GM12892 (cell line): ENCODE data around the gene LYAR. TPM values are rescaled to one million over a fixed set of nuclear protein-coding genes. Genes with fewer than 3 reads are reported as not detected.
A peak's percentile ranks its signal among the peaks of the same experiment; 100 is the strongest.

Experiments used
- DNase-seq: peaks from one replicate; pipeline ENCODE4 v3.0.0; 2011; ENCODE audit not compliant: insufficient read length
- FAIRE-seq: peaks from 2 replicates; lab custom pipeline; 2011; peaks lifted over from hg19 to GRCh38; lab: Jason Lieb, UNC
- POLR2A ChIP-seq: IDR thresholded peaks from 2 replicates; pipeline ENCODE4 v1.6.1; 2011; ENCODE audit warnings: low read depth, low read length, control low read depth
- POLR2AphosphoS5 ChIP-seq: IDR thresholded peaks from 2 replicates; pipeline ENCODE4 v1.6.1; 2011; ENCODE audit warnings: low read depth, low read length, control low read depth
- TAF1 ChIP-seq: IDR thresholded peaks from 2 replicates; pipeline ENCODE4 v1.6.1; 2011; ENCODE audit warnings: low read depth, mild to moderate bottlenecking, control low read depth, low read length, borderline replicate concordance
- polyA plus RNA-seq: library from polyadenylated mRNA; unstranded; fragments of >200 nt; gene quantifications from one replicate; pipeline ENCODE4 v1.2.1, GENCODE V29; 2012; ENCODE audit warnings: missing spikeins, inconsistent platforms; ENCODE audit not compliant: missing spikeins

LYAR gene
- 45.0 TPM for polyA plus RNA-seq

GRCh38 chr4:4289941-4290850 is at the start of gene LYAR, which contains the start of gene ZBTB49:
Gene LYAR (minus strand): TSS chr4:4290154. CDS start chr4:4283742, 6,412 bp downstream.
Gene ZBTB49 (plus strand): TSS chr4:4290251. CDS start chr4:4299946, 9,695 bp downstream.
- TF ChIP-seq TAF1 (peak; percentile 72), POLR2A (peak; percentile 91; the same call in 1 of the 2 replicates), POLR2AphosphoS5 (peak; percentile 82)
- FAIRE-seq (peak; percentile 99), DNase-seq (peak; percentile 95)

GRCh38 chr4:4339504-4340085 is 49.6 kb upstream of the LYAR start:
- DNase-seq, result no peak
- no peak for FAIRE-seq
- TF ChIP-seq POLR2A (no peak), TAF1 (no peak), POLR2AphosphoS5 (no peak)

GRCh38 chr4:4338210-4339001 is 48.5 kb upstream of the LYAR start:
- FAIRE-seq, result no peak
- DNase-seq, result no peak
- TF ChIP-seq POLR2AphosphoS5 (no peak), POLR2A (no peak), TAF1 (no peak)

GRCh38 chr4:4334798-4335520 is 45.0 kb upstream of the LYAR start:
- TF ChIP-seq POLR2A, result no peak
- TF ChIP-seq POLR2AphosphoS5, result no peak
- TF ChIP-seq TAF1, result no peak
- FAIRE-seq (peak; percentile 9), DNase-seq (peak; percentile 48)

- TF ChIP-seq POLR2AphosphoS5, result no peak
- TF ChIP-seq TAF1, result no peak
- TF ChIP-seq POLR2A, result no peak
- DNase-seq (no peak), FAIRE-seq (no peak)
These were observed 43.3 kb upstream of the LYAR start for GRCh38 chr4:4333265-4333706.

GRCh38 chr4:4332529-4332928 is 42.6 kb upstream of the LYAR start:
- TF ChIP-seq POLR2AphosphoS5 (no peak), TAF1 (no peak), POLR2A (no peak)

GRCh38 chr4:4330794-4331193 is 40.8 kb upstream of the LYAR start:
- FAIRE-seq, result no peak
- no peak for DNase-seq
- TF ChIP-seq POLR2A (no peak), TAF1 (no peak), POLR2AphosphoS5 (no peak)

More at GRCh38 chr4:4332529-4332928, 42.6 kb upstream of the LYAR start:
- no peak for DNase-seq
- FAIRE-seq, result no peak

- TF ChIP-seq POLR2A (no peak), TAF1 (no peak), POLR2AphosphoS5 (no peak)
- no peak for FAIRE-seq
- no peak for DNase-seq
These were observed 39.5 kb upstream of the LYAR start for GRCh38 chr4:4329496-4329895.

GRCh38 chr4:4328840-4329239 is 38.9 kb upstream of the LYAR start:
- FAIRE-seq (no peak), DNase-seq (no peak)
- TF ChIP-seq TAF1 (no peak), POLR2AphosphoS5 (no peak), POLR2A (no peak)

- no peak for TF ChIP-seq POLR2A
- TF ChIP-seq TAF1, result no peak
- no peak for TF ChIP-seq POLR2AphosphoS5
- FAIRE-seq (no peak), DNase-seq (no peak)
These were observed 38.3 kb upstream of the LYAR start for GRCh38 chr4:4328206-4328605.
